Measurements from ENCODE around the gene TUBA3D.

DNA sequence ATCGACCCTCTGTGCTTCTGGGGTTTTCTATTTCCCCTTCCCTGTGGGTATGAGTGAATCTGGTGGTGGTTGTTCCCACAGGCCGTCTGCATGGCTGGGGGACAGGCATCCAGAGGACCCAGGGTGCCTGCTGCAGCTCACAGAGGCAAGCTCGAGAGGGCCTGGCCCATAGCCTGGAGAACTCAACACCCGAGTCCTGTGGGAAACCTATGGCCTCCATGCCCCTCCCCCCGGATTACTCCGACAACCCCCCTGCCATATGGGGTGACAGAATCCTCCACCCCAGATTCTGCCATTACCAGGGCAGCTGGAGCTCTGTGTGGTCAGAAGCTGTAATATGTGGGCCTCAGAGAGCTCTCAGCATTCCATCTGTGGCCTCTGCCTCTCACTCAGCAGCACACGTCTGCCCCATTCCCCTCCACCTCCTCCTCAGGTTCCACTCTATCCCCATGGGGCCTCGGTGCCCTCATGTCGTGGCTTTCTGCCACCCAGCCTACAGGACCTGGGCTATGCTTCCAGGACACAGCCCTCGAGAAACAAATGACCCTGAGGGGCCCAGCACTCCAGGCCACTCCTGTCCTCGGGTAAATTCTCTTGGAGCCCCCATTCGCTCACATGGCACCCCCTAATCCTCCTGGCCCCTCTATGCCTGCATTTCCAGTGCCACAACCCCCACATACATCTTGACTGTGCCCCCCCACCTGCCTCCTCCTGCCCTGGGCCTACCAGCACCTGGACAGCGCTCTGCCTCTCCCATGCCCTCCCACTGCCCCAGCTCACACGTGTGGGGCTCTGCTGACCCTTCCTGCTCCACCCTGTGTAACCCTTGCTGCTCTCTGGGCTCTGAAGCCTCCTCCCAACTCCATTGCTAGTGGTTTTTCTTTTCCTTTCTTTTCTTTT, 12.6 kb downstream of the TUBA3D start:
- TF ChIP-seq CTCF (conservative IDR thresholded peaks at IDR 0.05; ENCODE audit: low read length): no peak
- no peak for TF ChIP-seq EZH2phosphoT487 (IDR thresholded peaks at IDR 0.05; ENCODE audit: borderline replicate concordance, low read depth, low read length)

Measured in OCI-LY7 (cell line).